ENCODE results near the gene KCNN3. TPM values are rescaled to one million over a fixed set of nuclear protein-coding genes. Genes with fewer than 3 reads are reported as not detected.
A peak's percentile ranks its signal among the peaks of the same experiment; 100 is the strongest.
"Not testable (repeated sequence)": the region's sequence is repeated elsewhere in the genome, so short reads cannot be mapped to it uniquely, and the experiment has no call there.

The KCNN3 gene
- total RNA-seq (2014; rRNA removed; shearing (Covaris generic)): not detected in 2 replicates

DNA sequence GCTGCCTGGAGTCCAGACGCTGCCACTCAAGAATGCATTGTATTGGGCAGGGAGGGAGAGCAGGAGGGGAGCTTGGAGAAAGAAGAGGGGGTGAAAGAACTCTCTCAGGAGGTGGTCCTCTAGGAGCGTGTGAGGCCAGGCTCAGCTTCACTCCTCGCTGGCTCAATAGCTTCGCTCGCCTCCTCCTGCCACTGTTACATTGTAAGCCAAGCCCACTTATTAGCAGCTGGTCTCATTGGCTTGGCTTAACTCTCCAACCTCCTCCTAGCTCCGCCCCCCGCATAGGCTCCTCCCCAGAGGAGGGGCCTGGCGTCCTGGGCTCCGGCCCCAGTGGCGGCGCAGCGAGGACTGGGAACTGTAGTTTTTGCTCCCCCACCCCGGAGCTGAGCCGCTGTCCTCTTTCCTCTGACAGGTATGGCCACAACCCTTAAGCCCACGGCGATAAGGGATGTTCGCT, at the start of gene KCNN3:
KCNN3 (minus strand) TSS at position 167 of the 457 bp plus-strand sequence. CDS start 317 bp downstream, outside the sequence.
- peak; percentile 81 to 88 for DNase-seq (ENCODE audit: low read depth in 1 of 2, low spot score in 2 of 2)
- H3K4me3 ChIP-seq: no peak within 1 kb of the TSS
- H3K4me1 ChIP-seq (replicated peaks): peaks cover 40% of the 10 kb centered on the region
- H3K9me3 ChIP-seq (replicated peaks): no peaks in the 10 kb centered on the region
- H3K27ac ChIP-seq: no peak within 1 kb of the TSS
- no peaks in the 10 kb centered on the region for H3K36me3 ChIP-seq
- H3K27me3 ChIP-seq (replicated peaks): peaks cover 30% of the 10 kb centered on the region

GRCh38 chr1:154913273-154913672, 43.2 kb upstream of the KCNN3 start:
- no peaks in the 10 kb centered on the region for H3K27me3 ChIP-seq (replicated peaks)
- H3K27ac ChIP-seq: no peak overlapping the region
- H3K4me3 ChIP-seq: no peak overlapping the region
- H3K4me1 ChIP-seq (replicated peaks): no peaks in the 10 kb centered on the region
- H3K36me3 ChIP-seq: no peaks in the 10 kb centered on the region
- DNase-seq (ENCODE audit: low read depth in 1 of 2, low spot score in 2 of 2): no peak
- no peaks in the 10 kb centered on the region for H3K9me3 ChIP-seq (replicated peaks)

GRCh38 chr1:154912755-154913154, 42.7 kb upstream of the KCNN3 start:
- Histone ChIP-seq H3K9me3 (replicated peaks) (no peaks in the 10 kb centered on the region), H3K4me1 (replicated peaks) (no peaks in the 10 kb centered on the region), H3K36me3 (no peaks in the 10 kb centered on the region), H3K27ac (no peak overlapping the region), H3K27me3 (replicated peaks) (no peaks in the 10 kb centered on the region), H3K4me3 (no peak overlapping the region)
- DNase-seq (ENCODE audit: low read depth in 1 of 2, low spot score in 2 of 2): no peak

DNA sequence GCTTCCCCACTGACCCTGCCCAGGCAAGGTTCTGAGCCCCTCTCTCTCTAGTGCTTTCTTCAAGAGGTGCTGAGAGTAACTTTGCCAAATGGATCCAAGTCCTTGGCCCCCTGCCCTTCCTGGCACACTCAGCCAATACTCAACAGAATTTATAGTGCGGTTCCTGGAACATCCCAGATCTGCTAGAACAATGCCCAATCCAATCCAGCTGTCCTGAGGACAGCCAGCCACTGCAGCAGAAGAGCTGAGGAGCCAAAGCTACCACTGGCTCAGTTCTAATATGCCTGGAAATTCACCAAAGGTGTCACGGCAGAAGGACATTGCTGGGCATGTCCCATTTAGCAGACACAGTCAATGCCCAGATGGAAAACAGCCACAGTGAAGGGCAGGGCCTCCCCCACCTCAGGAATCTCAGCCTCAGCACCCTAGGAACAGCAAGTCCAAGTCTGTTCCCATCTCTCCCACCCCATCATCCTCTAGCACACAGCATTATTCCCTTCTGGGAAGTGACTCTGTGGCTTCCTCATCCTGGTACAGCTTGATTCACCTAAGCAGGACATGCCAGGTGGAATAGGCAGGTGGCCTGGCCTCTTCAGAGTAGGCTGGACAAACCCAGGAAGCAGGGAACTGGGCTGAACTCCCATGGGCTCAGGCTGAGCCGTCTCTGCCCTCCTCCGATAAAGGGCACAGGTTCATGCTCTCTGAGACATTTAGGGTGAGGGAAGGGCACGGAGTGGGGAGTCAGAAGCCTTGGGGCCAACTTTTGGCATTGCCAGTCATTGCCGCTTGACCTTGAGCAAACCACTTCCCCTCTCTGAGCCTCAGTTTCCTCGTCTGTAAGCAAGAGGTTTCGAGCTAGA, 41.8 kb upstream of the KCNN3 start:
- no peak overlapping the region for H3K4me3 ChIP-seq
- no peaks in the 10 kb centered on the region for H3K36me3 ChIP-seq
- no peaks in the 10 kb centered on the region for H3K27me3 ChIP-seq (replicated peaks)
- DNase-seq (ENCODE audit: low read depth in 1 of 2, low spot score in 2 of 2): no peak
- no peaks in the 10 kb centered on the region for H3K9me3 ChIP-seq (replicated peaks)
- no peak overlapping the region for H3K27ac ChIP-seq
- no peaks in the 10 kb centered on the region for H3K4me1 ChIP-seq (replicated peaks)

DNA sequence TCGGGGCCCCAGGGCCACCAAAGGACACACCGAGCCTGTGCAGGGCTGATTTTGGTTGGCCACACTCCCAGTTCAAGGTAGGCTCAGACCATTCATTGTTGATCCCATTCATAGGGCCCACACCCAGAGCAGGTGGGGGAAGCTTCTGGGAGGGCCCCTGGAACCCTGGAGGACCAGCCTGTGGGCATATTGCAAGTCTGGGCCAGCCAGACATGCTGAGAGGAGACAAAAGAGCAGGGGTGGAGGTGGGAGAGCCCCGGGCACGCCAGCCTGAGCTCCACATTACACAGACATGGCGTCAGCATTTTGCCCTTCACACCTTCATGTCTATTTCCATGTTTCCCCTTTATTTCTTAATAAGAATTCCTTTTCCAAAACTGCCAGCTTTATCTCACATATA, 40.8 kb upstream of the KCNN3 start:
- H3K9me3 ChIP-seq (replicated peaks): no peaks in the 10 kb centered on the region
- H3K4me3 ChIP-seq: no peak overlapping the region
- DNase-seq (ENCODE audit: low read depth in 1 of 2, low spot score in 2 of 2): no peak
- H3K4me1 ChIP-seq (replicated peaks): no peaks in the 10 kb centered on the region
- H3K36me3 ChIP-seq: no peaks in the 10 kb centered on the region
- H3K27me3 ChIP-seq (replicated peaks): no peaks in the 10 kb centered on the region
- H3K27ac ChIP-seq: no peak overlapping the region

- H3K27me3 ChIP-seq (replicated peaks): no peaks in the 10 kb centered on the region
- H3K27ac ChIP-seq: no peak overlapping the region
- no peaks in the 10 kb centered on the region for H3K36me3 ChIP-seq
- no peak overlapping the region for H3K4me3 ChIP-seq
- no peaks in the 10 kb centered on the region for H3K9me3 ChIP-seq (replicated peaks)
- DNase-seq (ENCODE audit: low read depth in 1 of 2, low spot score in 2 of 2): no peak
- no peaks in the 10 kb centered on the region for H3K4me1 ChIP-seq (replicated peaks)
Measured at GRCh38 chr1:154908937-154909336, 38.9 kb upstream of the KCNN3 start.

- not testable (repeated sequence) for H3K36me3 ChIP-seq; H3K4me3 ChIP-seq; H3K27me3 ChIP-seq (replicated peaks); H3K4me1 ChIP-seq (replicated peaks); DNase-seq (ENCODE audit: low read depth in 1 of 2, low spot score in 2 of 2); H3K27ac ChIP-seq; H3K9me3 ChIP-seq (replicated peaks)
Measured at GRCh38 chr1:154908129-154908528, 38.0 kb upstream of the KCNN3 start.

DNA sequence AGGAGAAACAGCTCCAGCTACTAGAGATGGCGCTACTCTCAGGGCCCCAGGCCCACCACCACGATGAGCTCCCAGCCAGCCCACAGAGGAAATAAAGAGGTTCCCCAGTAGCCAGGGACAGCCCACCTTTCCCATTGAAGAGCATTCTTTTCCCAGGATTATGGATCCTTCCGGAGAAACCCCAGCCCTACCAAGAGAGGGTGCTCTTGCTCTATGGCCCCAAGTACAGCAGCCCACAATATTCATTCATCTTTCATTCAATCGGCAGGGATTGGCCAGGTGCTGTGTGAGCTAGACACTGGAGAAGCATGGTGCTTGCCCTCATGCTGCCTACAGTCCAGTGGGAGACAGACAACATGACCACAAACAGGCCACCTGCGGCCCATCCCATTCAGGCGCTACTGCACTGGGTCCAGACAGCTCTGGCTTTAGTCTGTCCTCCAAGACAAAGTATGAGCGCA, 36.6 kb upstream of the KCNN3 start:
- H3K36me3 ChIP-seq: no peaks in the 10 kb centered on the region
- no peaks in the 10 kb centered on the region for H3K9me3 ChIP-seq (replicated peaks)
- H3K27ac ChIP-seq: no peak overlapping the region
- no peak overlapping the region for H3K4me3 ChIP-seq
- H3K4me1 ChIP-seq (replicated peaks): no peaks in the 10 kb centered on the region
- no peaks in the 10 kb centered on the region for H3K27me3 ChIP-seq (replicated peaks)
- no peak for DNase-seq (ENCODE audit: low read depth in 1 of 2, low spot score in 2 of 2)

- Histone ChIP-seq H3K4me1 (replicated peaks) (no peaks in the 10 kb centered on the region), H3K4me3 (no peak overlapping the region), H3K27ac (no peak overlapping the region), H3K36me3 (no peaks in the 10 kb centered on the region), H3K27me3 (replicated peaks) (no peaks in the 10 kb centered on the region; the same call in 1 of the 2 replicates), H3K9me3 (replicated peaks) (no peaks in the 10 kb centered on the region)
- no peak for DNase-seq (ENCODE audit: low read depth in 1 of 2, low spot score in 2 of 2)
Measured at GRCh38 chr1:154902938-154903566, 33.0 kb upstream of the KCNN3 start.

DNA sequence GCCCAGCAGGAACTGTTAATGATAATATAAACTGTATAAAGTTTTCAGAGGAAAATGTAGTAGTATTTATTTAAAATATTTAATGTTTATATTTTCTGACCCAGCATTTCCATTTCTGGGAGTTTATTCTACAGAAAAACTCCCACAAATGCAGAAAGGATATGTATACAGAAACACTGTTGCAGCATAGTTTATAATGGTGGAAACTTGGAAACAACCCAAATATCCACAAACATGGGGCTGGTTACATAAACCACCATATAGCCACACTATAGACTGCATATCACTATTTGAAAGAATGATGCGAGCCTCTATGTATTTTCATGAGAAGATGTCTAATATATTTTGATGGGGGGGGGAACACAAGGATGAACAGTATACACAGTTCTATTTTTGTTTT, 31.5 kb upstream of the KCNN3 start:
- Histone ChIP-seq H3K4me1 (replicated peaks) (no peaks in the 10 kb centered on the region), H3K9me3 (replicated peaks) (no peaks in the 10 kb centered on the region), H3K27ac (no peak overlapping the region), H3K27me3 (replicated peaks) (no peaks in the 10 kb centered on the region; the same call in 1 of the 2 replicates), H3K4me3 (no peak overlapping the region), H3K36me3 (no peaks in the 10 kb centered on the region)
- no peak for DNase-seq (ENCODE audit: low read depth in 1 of 2, low spot score in 2 of 2)

DNA sequence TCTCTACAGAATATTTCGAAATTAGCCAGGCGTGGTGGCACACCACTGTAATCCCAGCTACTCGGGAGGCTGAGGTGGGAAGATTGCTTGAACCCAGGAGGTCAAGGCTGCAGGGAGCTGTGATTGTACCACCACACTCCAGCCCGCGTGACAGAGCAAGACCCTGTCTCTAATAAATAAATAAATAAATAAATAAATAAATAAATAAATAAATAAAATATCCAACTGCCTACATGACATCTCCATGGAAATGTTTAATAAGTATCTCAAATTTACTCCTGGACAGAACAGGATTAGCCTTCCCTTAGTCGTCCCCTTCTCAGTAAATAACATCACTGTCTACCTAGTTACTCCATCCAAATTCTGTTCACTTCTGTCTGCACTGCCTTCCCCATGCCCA, 29.0 kb upstream of the KCNN3 start:
- H3K27ac ChIP-seq: no peak overlapping the region
- peaks cover 18% of the 10 kb centered on the region for H3K27me3 ChIP-seq (replicated peaks)
- H3K4me1 ChIP-seq (replicated peaks): no peaks in the 10 kb centered on the region
- H3K9me3 ChIP-seq (replicated peaks): no peaks in the 10 kb centered on the region
- no peak overlapping the region for H3K4me3 ChIP-seq
- no peaks in the 10 kb centered on the region for H3K36me3 ChIP-seq
- DNase-seq (ENCODE audit: low read depth in 1 of 2, low spot score in 2 of 2): no peak

DNA sequence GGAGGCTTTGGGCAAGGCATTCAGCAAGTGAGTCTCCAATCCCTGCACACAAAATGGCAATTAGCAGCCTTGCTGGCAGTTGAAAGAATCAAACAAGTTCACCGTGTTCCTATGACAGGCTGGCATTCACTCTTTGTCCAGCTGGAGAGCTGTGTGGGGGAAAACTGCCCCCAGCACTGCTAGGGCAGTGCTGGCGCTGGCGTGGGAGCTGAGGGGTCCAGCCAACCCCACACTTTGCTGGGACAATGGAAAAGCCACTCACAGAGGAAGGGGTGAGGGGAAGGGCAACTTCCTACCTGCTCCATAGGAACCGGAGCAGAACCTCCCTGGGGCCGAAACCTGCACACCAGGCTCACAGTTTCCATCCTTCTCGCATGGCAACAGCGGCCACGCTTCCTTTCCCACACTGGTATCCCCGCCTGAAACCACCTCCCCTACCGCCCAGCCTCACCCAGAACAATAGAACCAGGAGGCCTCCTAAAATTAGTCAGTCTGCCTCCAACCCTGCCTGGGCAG, 26.7 kb upstream of the KCNN3 start:
- peaks cover 26% of the 10 kb centered on the region for H3K27me3 ChIP-seq (replicated peaks)
- H3K36me3 ChIP-seq: no peaks in the 10 kb centered on the region
- H3K4me3 ChIP-seq: no peak overlapping the region
- no peaks in the 10 kb centered on the region for H3K4me1 ChIP-seq (replicated peaks)
- H3K27ac ChIP-seq: no peak overlapping the region
- H3K9me3 ChIP-seq (replicated peaks): no peaks in the 10 kb centered on the region
- no peak for DNase-seq (ENCODE audit: low read depth in 1 of 2, low spot score in 2 of 2)

DNA sequence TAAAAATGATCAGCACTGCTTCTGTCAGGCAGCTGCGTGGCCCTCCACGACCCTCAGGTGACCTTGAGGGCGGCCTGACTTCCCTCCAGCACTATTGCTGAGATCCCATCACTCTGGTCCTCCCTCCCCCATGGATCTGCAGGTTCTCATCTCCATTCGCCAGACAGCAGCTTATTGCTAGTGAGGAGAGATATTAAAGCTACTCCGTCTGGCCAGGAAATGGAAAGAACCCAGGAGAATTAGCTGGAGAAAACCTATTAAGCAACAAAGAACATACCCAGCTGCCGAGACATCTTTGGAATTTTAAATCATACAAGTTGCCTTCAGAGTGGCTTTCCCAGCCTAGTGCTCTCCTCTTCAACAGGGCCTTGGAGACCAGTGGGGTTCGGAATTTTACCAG, 25.7 kb upstream of the KCNN3 start:
- H3K27me3 ChIP-seq (replicated peaks): peaks cover 30% of the 10 kb centered on the region
- no peaks in the 10 kb centered on the region for H3K4me1 ChIP-seq (replicated peaks)
- H3K9me3 ChIP-seq (replicated peaks): no peaks in the 10 kb centered on the region
- no peak overlapping the region for H3K27ac ChIP-seq
- no peak overlapping the region for H3K4me3 ChIP-seq
- H3K36me3 ChIP-seq: no peaks in the 10 kb centered on the region
- DNase-seq (ENCODE audit: low read depth in 1 of 2, low spot score in 2 of 2): no peak

DNA sequence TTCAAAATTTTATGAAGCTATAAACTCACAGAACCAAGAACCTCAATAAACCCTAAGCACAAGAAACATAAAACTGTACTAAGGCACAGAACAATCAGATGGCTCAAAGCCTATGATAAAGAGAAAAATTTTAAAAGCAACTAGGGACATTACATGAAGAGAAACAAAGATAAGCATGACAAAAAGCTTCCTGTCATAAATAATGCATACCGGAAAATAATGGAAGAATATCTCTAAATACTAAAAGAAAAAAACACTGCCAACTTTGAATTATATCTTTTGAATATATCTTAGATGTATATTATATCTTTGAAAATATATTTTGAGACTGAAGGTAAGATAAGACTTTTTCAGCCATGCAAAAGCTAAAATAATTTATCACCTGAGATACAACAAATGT, 21.4 kb upstream of the KCNN3 start:
- no peak overlapping the region for H3K27ac ChIP-seq
- H3K27me3 ChIP-seq (replicated peaks): peaks cover 40% of the 10 kb centered on the region

More for the DNA sequence above, 21.4 kb upstream of the KCNN3 start:
- H3K4me3 ChIP-seq: no peak overlapping the region
- H3K9me3 ChIP-seq (replicated peaks): no peaks in the 10 kb centered on the region
- H3K36me3 ChIP-seq: no peaks in the 10 kb centered on the region
- DNase-seq (ENCODE audit: low read depth in 1 of 2, low spot score in 2 of 2): no peak
- peaks cover under 1% of the 10 kb centered on the region for H3K4me1 ChIP-seq (replicated peaks)
